Measurements from ENCODE around the gene FAM151B.
"Not testable (repeated sequence)": the region's sequence is repeated elsewhere in the genome, so short reads cannot be mapped to it uniquely, and the experiment has no call there.

FAM151B gene

DNA sequence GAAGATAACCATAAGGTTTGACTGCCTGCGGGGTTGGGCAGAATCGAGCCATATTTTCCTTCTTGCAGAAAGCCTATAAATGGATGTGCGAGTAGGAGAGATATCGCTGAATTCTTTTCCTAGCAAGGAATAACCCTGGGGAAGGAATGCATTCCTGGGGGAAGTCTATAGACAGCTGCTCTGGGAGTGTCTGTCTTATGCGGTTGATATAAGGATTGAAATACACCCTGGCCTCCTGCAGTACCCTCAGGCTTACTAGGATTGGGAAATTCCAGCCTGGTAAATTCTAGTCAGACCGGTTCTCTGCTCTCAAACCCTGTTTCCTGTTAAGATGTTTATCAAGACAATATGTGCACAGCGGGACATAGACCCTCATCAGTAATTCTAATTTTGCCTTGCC lies 5.5 kb downstream of the FAM151B start:
- intact Hi-C loops (cut with DNase I); DNase-seq: not testable (repeated sequence)

DNA sequence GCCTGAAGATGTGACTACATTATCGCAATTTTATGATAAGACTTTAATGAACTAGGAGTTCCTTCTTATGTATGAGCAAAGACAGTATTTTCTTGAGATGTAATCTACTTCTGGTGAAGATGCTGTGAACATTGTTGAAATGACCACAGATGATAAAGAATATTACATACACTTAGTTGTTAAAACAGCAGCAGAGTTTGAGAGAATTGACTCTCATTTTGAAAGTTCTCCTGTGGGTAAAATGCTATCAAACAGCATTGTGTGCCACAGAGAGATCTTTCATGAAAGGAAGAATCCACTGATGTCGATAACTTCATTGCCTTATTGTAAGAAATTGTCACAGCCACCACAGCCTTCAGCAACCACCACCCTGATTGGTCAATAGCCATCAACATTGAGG lies 8.0 kb downstream of the FAM151B start:
- no peak for DNase-seq
- intact Hi-C loops (cut with DNase I), result no loop called here

GRCh38 chr5:80502800-80503199 lies 14.9 kb downstream of the FAM151B start:
- intact Hi-C loops (cut with DNase I), result no loop called here
- no peak for DNase-seq

DNA sequence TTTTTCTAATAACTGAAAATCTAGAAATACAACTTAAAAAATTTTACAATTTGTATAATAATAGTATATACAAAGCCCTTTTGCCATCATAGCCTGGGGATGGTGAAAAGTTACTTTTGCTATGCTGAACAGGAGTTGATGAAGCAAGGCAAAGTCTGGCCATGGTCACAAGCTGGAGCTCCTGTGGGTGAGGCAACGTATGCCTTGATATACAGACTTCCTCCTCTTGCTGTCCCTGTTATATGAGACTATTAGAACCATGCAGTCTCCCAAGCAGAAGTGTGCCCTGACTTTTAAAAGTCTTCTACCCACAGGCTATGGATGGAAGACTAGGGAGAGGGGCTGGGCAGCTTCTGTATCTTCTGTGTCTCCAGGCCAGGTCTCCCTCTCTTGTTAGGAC lies 15.7 kb downstream of the FAM151B start:
- DNase-seq, result no peak
- intact Hi-C loops (cut with DNase I), result no loop called here

DNA sequence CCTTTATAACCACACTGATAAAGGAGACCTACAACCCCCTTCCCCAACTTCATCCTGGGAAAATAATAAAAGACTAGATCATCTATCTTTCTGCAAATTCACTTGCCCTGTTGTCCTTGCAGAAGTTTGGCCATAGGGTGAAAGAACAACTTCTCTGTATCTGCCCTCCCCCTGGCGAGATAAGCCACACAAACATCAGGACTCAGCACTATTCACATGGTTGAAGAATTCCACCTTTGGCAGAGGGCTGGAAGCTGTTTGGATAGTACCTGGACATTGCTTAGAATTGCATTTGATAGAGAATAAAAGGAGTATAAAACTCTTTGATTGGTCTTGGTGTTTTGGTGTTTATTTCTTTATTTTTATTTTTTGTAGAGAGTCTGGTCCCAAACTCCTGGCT lies 16.9 kb downstream of the FAM151B start:
- no peak for DNase-seq
- intact Hi-C loops (cut with DNase I), result no loop called here

DNA sequence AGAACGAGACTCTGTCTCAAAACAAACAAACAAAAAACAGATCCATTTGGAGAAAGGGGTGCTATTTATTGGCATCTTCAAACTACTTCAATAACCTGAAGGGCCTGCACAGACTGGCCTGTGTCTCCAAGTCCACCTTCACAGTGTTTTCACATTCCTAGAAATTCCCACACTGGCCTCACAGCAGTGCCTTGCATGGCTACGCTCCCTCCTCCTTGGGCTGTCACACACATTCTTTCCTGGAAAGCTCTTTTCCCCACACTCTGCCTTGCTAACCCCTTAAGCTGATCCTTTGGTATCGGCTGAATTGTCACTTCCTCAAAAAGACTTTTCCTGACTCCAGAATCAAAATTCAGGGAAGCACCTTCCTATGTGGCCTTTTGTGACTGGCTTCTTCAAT lies 19.8 kb downstream of the FAM151B start:
- DNase-seq, result no peak
- intact Hi-C loops (cut with DNase I), result no loop called here

- no peak for DNase-seq
- intact Hi-C loops (cut with DNase I), result no loop called here
Measured at GRCh38 chr5:80508844-80509243, 20.9 kb downstream of the FAM151B start.

DNA sequence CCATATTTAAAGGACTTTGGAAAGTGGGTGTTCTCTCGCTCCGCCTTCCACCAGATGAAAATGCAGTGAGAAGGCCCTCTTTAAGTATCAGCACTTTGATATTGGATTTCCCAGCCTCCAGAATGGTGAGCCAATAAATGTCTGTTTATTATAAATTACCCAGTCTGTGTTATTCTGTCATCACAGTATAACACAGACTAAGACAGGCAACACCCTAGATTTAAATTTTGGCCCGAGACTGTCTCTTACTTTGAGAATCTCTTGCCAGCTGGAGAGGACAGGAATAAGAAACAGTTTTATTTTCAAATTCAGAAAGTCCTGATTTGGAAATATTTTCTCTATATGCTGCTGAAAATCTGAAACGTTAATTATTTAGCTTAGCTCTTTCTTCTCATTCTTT lies 21.5 kb downstream of the FAM151B start:
- intact Hi-C loops (cut with DNase I), result no loop called here
- no peak for DNase-seq

DNA sequence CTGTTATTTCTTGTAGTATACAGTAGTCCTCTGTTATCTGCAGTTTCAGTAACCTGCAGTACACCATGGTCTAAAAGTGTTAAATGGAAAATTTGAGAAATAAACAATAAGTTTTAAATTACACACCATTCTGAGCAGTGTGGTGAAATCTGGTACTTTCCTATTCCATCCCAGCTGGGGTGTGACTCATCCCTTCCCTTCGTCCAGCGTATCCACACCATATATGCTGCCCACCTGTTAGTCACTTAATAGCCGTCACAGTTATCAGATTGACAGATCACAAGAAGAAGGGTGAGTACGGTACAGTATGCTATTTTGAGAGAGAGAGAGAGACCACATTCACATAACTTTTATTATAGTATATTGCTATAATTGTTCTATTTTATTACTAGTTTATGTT lies 28.9 kb downstream of the FAM151B start:
- intact Hi-C loops (cut with DNase I), result no loop called here
- DNase-seq, result no peak

GRCh38 chr5:80540691-80541090 lies 52.8 kb downstream of the FAM151B start:
- no peak for DNase-seq
- intact Hi-C loops (cut with DNase I), result no loop called here

DNA sequence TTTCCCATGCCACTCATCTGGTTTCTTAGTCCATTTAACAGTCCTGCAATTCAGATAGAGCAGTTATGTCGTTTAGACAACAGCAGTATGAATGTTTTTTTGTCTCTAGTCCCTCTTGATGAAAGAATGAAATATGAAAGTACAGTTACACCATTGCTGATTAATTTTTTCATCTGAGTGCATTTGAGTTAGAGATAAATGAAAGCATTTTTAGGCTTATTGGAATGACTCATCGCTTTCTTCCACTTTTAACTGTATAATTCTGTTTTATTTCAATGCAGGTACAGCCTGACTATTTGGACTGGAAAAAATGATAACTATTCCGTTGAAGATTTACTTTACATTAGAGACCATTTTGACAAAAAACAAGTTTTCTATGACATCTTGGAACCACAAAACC lies 53.5 kb downstream of the FAM151B start:
- intact Hi-C loops (cut with DNase I), result no loop called here
- DNase-seq, result no peak

DNA sequence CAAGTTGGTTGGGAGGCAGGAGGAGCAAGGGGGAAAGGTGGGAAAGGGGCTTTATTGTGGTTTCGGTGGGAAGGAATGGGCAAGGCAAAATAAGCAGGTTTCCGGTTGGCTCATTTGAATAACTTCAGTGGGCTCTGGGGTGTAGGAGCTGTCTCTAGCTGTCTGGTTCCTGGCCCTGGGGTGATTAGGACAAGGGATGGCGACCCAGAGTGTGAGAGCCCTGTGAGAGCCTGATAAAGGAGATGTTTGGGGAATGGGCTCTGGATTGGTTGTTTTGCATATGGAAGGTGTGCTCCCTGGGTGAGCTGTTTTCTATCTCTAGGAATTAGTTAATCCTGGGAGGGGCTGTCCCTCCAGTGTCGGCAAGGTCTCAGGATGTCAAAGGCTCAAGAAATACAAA lies 66.7 kb downstream of the FAM151B start:
- intact Hi-C loops (cut with DNase I), result no loop called here
- DNase-seq, result no peak

DNA sequence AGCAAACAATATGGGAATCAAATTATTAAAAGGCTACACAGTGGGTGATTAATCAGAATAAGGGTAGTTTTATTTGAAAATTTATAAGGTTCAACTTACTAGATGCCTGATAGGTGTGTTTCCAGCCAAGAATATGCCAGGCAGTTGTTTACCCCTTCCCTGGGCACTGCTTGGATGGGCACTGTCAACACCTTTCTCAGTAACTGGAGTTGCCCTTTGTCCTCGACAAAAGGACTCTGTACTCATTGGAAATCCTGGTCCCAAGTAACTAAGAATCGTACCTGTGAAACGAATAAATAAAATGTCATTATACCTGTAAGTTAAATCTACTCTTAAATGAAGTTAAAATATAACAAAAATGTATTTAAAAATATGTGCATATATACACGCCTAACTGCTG lies 67.2 kb downstream of the FAM151B start:
- intact Hi-C loops (cut with DNase I), result no loop called here
- no peak for DNase-seq

GRCh38 chr5:80559244-80559643 lies 71.3 kb downstream of the FAM151B start:
- no peak for DNase-seq
- intact Hi-C loops (cut with DNase I), result no loop called here

- intact Hi-C loops (cut with DNase I), result no loop called here
- no peak for DNase-seq
Measured at GRCh38 chr5:80565330-80565729, 77.4 kb downstream of the FAM151B start.

- intact Hi-C loops (cut with DNase I), result no loop called here
Measured at GRCh38 chr5:80566711-80567259, 78.9 kb downstream of the FAM151B start.

DNA sequence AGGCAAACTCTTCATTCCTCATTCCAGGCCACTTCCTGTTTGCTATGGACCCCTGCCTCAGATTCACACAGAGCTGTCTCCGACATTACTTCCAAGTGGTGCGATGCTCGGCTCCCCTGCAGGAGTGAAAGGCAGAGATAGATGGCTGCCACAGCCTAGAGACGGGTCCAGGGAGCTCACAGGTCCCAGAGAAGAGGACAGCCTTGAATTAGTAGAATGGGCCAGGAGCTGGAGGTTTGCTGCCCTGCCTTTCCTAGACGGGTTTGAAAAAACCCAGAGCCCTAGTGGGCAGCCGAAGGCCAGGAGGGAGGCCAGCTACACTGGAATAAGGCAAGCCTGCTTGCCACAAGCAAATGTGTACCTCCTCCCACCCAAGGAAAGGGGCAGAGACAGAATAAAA lies 80.4 kb downstream of the FAM151B start:
- intact Hi-C loops (cut with DNase I), result no loop called here
- peak in 7 of 42 donors; percentile 10 to 47 (median 18) for DNase-seq

More at GRCh38 chr5:80566711-80567259, 78.9 kb downstream of the FAM151B start:
- peak in 9 of 42 donors; percentile 7 to 37 (median 24) for DNase-seq

GRCh38 chr5:80569086-80569960 lies 81.4 kb downstream of the FAM151B start:
- peak in 30 of 42 donors; percentile 7 to 68 (median 44) for DNase-seq
- intact Hi-C loops (cut with DNase I), result no loop called here

DNA sequence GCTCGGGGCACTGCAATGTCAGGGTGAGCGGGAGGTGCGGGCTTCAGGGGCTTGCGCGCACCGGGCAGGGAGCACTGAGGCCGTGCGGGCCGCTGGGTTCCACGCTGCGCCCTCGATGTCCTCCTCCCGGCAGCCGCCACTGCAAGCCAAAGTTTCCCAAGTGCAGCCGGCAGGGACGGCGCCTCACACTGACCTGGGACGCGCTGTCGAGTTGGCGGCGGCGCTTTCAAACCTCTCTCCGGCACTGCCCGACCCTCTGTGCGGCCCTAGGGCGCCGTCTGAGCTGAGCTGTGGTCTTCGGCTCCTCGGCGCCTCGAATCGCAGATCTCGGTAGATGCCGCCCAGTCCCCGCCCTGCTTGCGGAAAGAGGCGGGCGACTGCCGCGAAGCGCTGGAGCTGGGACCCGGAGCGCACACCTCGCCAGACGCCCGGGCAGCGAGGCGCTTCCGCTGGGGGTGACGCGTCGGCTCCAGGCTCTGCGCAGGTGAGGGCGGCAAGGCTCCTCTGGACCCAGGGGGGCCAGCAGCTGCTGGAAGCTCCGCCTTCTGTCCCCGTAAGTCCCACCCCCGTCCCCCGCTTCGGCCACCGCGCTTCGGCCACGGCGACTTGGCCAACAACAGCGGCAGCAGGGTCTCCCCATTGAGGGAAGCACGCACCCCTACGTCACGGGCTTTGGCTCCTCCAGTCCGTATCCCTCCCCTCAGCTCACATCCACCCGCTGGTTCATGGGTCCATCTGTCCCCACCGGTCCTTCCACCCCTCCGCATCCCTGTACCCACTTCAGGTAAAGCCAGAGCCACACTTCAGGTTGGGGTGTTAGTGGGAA lies 82.3 kb downstream of the FAM151B start, which contains the start of gene ANKRD34B:
Gene ANKRD34B, minus strand, starts transcription at position 320 of the 826 bp plus-strand sequence. CDS start 10,261 bp downstream, outside the sequence.
- intact Hi-C loops (cut with DNase I), result no loop called here
- peak in 36 of 42 donors; percentile 23 to 76 (median 59) for DNase-seq

- intact Hi-C loops (cut with DNase I), result no loop called here
- DNase-seq, result no peak
Measured at GRCh38 chr5:80573062-80573461, 85.2 kb downstream of the FAM151B start.
